Omental fat pad (tissue), 4 donors: ENCODE data around the gene IRX6. TPM values are rescaled to one million over a fixed set of nuclear protein-coding genes. Genes with fewer than 3 reads are reported as not detected.

Experiments used
- ATAC-seq: fragments of 150-250 bp; one replicate; pipeline ENCODE4 v1.9.1; 2016; ENCODE audit warnings: mild to moderate bottlenecking, moderate library complexity; ENCODE audit not compliant: low FRiP score
- DNase-seq: peaks from one replicate; pipeline ENCODE4 v3.0.0-alpha.2; 2019; ENCODE audit warnings: low spot score
- CTCF ChIP-seq, 3 donors: fragments of 450-650 bp; IDR thresholded peaks; one replicate each; pipeline ENCODE4 v1.5.1; 2016 to 2017; ENCODE audit warnings: antibody characterized with exemption in 3 of 3, mild to moderate bottlenecking in 3 of 3, moderate library complexity in 2 of 3
- total RNA-seq, 4 donors: library from RNA; depleted of rRNA; stranded (reverse); fragments of >200 nt; gene quantifications; one replicate each; pipeline ENCODE4 v1.1.0, GENCODE V29; 2016

The IRX6 gene
- total RNA-seq, 4 donors from 2014 or later, result 1.1 to 34.0 (median 10.4) TPM

DNA sequence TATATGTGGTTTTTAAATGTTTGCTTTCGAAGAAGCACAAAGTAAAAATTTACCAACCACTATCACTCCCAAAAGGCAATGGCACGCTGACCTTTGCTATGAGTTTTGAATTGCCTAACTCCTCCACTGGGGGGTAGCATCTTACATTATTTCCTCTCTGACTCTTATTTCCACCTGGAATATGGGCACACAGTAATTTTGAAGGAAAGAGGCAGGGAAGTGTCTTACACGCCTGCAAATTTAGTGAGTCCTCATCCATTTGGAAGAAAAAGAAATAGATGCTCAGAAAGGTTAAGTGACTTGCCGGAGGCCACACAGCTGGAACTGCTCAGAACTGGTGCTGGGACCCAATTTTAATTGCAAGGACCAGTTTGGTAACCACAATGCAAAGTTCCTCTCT is 29.9 kb upstream of the IRX6 start:
- ATAC-seq, result no peak
- no peak for DNase-seq
- no peak for TF ChIP-seq CTCF (IDR thresholded peaks at IDR 0.05)

DNA sequence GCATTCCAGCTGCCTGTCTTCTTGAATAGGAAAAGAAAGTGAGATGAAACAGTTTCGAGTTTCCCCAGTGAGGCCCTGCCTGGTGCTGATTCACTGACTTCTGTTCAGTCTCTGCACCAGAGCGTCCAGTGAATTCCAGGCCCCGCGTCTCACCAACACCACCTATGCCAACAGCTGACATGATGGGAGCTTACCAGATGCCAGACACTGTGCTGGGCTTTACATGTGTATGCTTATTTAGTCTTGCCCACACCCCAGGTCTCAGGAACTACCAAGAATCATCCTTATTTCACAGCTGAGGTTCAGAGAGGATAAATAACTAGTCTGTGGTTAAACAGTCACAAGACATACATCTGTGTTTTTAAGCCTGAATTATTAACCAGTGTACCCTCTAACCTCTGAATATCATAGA is 29.1 kb upstream of the IRX6 start:
- DNase-seq (no peak), ATAC-seq (no peak)
- no peak for TF ChIP-seq CTCF (IDR thresholded peaks at IDR 0.05)

- DNase-seq (no peak), ATAC-seq (no peak)
- TF ChIP-seq CTCF (IDR thresholded peaks at IDR 0.05), result no peak
Measured at GRCh38 chr16:55297062-55297909, 26.7 kb upstream of the IRX6 start.

GRCh38 chr16:55297910-55298479 is 26.0 kb upstream of the IRX6 start:
- ATAC-seq (no peak), DNase-seq (no peak)
- TF ChIP-seq CTCF (IDR thresholded peaks at IDR 0.05), result no peak

DNA sequence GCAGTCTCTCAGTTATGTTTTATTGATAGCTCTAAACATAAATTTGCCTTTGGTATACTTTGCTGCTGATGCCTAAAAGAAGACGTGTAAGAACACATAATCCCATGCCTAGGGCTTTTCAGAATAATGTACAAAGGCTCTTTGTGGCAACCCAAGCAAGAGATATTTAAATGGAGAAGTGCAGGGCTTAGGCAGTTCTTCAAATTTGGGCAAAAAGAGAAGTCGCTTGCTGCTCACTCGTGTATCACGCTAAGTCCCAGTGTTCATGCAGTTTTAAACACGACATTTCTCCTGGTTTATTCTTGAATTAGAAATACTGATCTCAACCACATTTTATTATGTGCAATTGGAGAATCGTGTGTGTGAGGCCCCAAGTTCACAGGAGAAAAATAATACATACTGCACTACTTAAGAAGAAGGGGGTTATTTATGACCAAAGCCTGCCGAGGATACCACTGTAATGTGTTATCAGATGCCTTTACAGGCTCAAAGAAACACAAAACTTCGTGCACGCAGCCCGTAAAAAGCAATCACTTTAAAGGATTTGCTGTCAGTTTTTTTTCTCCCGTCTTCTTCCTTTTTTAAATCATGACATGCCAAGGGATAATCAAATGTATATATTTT is 22.5 kb upstream of the IRX6 start:
- no peak for TF ChIP-seq CTCF (IDR thresholded peaks at IDR 0.05)
- ATAC-seq, result no peak
- no peak for DNase-seq

DNA sequence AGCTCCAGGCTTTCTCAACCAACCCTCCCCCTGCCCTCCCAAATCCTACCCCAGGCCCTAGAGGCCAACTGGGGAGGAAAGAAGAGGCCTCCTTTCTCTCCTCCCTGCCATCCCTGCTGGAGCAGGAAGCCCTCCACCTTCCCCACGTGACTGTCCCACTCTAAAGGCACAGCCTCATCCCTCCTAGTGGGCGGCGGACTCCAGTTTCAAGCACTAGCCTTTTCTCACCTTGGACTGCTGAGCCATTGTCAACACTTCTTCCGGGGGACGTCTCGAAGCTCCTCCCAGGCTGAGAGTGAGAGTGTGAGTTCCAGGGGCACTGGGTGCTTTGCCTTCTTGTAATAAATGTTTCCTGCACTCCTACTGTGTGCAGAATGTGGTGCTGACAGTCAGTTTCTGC is 21.4 kb upstream of the IRX6 start:
- no peak for TF ChIP-seq CTCF (IDR thresholded peaks at IDR 0.05)
- DNase-seq, result no peak
- ATAC-seq, result no peak
